Coronary artery (tissue), 2 donors: Measurements from ENCODE around the gene CPSF4.

Experiments used
- DNase-seq: peaks from one replicate; pipeline ENCODE4 v3.0.0-alpha.2; 2017; ENCODE audit warnings: low spot score
- H3K27ac ChIP-seq, 2 donors: fragments of 200-600 bp; sonication (generic); one replicate each; pipeline ENCODE4 v1.5.1; 2016 to 2019
- H3K4me3 ChIP-seq: fragments of 200-600 bp; sonication (generic); 2 replicates; pipeline ENCODE4 v1.5.1; 2016; ENCODE audit warnings: mild to moderate bottlenecking, moderate library complexity
- TF ChIP-seq, protein P1 (sequence below): fragments of 200-600 bp; sonication (generic); IDR thresholded peaks from one replicate; pipeline ENCODE4 v1.5.1; 2019; ENCODE audit warnings: antibody characterized with exemption

The CPSF4 gene

DNA sequence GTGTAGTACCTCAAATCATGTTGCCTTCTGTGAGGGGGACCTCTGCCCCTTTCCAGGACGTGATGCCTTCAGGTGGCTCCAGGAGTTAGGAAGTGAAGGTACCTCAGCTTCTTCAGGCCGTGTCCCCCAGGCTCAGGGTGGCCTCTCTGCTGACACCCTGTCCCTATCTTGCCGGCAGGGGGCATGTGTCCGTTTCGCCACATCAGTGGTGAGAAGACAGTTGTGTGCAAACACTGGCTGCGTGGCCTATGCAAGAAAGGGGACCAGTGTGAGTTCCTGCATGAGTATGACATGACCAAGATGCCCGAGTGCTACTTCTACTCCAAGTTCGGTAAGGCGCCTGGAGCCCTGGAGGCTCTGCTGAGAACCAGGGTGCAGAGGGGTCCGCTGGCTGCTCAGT lies 9.2 kb downstream of the CPSF4 start:
- TF ChIP-seq, protein P1, sequence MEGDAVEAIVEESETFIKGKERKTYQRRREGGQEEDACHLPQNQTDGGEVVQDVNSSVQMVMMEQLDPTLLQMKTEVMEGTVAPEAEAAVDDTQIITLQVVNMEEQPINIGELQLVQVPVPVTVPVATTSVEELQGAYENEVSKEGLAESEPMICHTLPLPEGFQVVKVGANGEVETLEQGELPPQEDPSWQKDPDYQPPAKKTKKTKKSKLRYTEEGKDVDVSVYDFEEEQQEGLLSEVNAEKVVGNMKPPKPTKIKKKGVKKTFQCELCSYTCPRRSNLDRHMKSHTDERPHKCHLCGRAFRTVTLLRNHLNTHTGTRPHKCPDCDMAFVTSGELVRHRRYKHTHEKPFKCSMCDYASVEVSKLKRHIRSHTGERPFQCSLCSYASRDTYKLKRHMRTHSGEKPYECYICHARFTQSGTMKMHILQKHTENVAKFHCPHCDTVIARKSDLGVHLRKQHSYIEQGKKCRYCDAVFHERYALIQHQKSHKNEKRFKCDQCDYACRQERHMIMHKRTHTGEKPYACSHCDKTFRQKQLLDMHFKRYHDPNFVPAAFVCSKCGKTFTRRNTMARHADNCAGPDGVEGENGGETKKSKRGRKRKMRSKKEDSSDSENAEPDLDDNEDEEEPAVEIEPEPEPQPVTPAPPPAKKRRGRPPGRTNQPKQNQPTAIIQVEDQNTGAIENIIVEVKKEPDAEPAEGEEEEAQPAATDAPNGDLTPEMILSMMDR: no peak
- DNase-seq: no peak

DNA sequence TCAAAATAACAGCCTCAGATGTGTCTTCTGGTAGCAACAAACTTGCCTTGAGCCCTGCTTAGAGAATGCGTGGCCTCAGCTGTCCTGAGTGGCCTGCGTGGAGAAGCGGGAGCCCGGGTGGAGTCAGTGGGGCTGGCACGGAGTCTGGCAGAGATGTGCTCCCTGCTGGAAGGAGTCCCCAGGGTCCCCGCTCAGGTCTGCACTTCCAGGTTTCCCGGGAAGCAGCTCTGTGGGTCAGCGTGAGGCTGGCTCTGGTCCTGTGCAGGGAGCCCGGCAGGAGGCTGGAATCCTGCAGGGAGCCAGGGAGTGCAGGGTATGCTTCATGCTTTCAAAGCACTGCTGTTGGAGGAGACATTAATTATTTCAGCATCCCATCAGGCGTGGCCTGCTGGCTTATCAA lies 10.1 kb downstream of the CPSF4 start:
- TF ChIP-seq, protein P1: no peak
- Histone ChIP-seq H3K4me3 (no peak overlapping the region), H3K27ac (no peak overlapping the region)
- no peak for DNase-seq

More for the DNA sequence above, 9.2 kb downstream of the CPSF4 start:
- H3K27ac ChIP-seq: no peak overlapping the region
- no peak overlapping the region for H3K4me3 ChIP-seq

DNA sequence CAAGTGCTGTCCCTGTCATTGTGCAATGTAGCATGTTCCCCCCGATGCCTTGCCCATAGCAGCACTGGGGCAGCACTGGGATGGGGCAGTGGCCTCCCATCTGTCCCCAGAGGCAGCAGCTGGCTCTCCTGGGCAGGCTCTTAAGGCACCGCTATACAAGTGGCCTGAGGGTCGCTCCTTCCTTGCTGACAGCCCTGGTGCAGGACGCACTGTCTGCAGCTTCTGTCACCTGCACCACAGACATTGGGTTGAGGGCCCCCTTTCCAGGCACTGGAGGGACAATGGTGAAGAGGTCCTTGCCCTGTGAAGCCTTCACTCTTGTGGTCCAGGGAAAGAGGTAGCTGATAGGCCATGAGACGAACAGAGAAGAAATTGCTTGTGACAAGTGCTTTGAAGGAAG lies 10.6 kb downstream of the CPSF4 start:
- TF ChIP-seq, protein P1: no peak

DNA sequence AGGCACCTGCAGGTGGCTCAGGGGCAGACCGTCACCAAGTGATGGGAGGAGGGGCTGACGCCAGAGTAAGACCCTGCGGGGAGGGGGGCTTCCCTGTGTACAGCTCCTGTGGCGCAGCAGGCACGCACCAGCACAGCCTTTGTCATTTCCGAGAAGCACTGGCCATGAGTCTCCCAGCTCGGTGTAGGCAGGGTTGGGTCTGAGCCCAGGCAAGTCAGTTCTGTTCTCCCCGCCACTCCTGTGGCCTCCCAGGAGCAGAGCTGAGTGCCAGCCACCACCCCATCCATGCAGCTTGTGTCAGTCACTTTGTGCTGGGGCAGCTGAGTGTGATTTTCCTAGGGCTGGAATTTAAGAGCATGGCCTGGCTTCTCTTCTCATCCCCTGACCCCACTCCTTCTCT lies 13.2 kb downstream of the CPSF4 start:
- Histone ChIP-seq H3K27ac (no peak overlapping the region), H3K4me3 (no peak overlapping the region)
- no peak for DNase-seq
- TF ChIP-seq, protein P1: no peak

More for the DNA sequence above, 10.6 kb downstream of the CPSF4 start:
- H3K27ac ChIP-seq: no peak overlapping the region
- DNase-seq: no peak
- no peak overlapping the region for H3K4me3 ChIP-seq

DNA sequence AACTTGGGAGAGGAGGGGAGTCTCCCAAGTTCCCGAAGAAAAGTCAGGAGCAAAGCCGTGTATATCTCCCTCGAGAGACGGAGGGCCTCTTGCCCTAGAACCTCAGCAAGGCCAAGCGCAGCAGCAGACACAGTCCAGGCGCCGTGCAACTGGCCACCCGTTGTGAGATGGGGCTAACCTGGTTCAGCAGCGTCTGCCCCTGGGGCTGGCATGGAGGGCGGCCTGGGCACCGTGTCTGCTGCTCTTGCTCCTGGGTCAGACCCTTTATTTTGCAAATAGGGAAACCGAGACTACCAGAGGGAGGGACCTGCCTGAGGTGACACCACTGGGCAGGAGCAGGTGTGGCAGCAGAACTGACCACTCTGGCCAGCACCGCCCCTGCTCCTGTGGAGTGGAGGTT lies 13.8 kb downstream of the CPSF4 start:
- TF ChIP-seq, protein P1: no peak
- Histone ChIP-seq H3K27ac (no peak overlapping the region), H3K4me3 (no peak overlapping the region)
- no peak for DNase-seq

DNA sequence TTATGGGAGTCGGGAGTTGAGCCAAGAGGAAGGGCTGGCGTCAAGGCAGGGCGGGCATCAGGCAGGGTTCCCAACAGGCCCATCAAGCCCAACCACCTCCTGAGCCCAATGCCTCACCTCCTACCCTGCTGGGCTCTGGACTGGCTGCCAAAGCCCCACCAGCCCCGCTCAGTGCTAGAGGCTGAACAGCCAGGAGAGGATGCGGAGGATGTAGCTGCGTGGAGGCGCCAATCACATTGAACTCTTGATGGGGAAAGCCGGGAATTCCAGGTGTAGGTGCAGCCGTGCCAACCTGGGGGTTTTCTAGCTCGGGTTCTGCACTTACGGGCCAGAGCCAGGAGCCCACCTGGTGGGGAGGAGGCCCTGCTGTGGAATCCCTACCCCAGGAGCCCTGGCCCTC lies 14.4 kb downstream of the CPSF4 start:
- H3K27ac ChIP-seq: no peak overlapping the region
- TF ChIP-seq, protein P1: no peak

DNA sequence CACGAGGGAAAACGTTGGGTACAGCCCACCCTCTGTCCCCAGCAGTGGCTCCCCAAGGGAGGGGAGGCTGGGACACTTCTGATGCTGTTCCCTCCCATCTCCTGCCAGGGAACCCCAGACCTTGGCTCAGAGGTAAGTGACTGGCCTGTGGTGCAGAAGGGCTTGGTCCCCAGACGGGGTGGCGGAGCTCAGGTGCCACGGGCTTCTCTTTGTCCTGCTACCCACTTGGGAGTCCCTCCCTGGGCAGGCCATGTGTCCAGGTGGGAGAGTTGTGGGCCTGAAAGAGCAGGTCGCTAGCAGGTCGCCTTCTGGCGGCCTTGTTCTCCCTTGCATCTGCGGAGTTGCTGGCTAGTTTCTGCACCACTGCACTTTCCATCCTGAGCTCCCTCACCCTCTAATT lies 17.1 kb downstream of the CPSF4 start:
- DNase-seq: no peak
- H3K27ac ChIP-seq: no peak overlapping the region
- TF ChIP-seq, protein P1: no peak
- no peak overlapping the region for H3K4me3 ChIP-seq

More for the DNA sequence above, 14.4 kb downstream of the CPSF4 start:
- DNase-seq: no peak
- no peak overlapping the region for H3K4me3 ChIP-seq
